ENCODE results near the gene YY1. TPM values are rescaled to one million over a fixed set of nuclear protein-coding genes. Genes with fewer than 3 reads are reported as not detected.

Gene YY1
- polyA plus RNA-seq, 1 experiment, result 45.6 TPM

- ChIA-PET POLR2A (no interaction called here), CTCF (interaction anchor here (1.0 to 1.5 kb wide), 2 partner anchors 19 to 80 kb away, joined by 3 to 6 read pairs; no protein-coding TSS in a partner anchor)
- DNase-seq (ENCODE audit: low read depth, low spot score), result no peak
- Histone ChIP-seq H3K4me3 (ENCODE audit: low read depth, low read length) (peak overlapping the region; percentile 75), H3K27ac (ENCODE audit: low read depth, low read length) (no peak overlapping the region), H3K27me3 (ENCODE audit: control insufficient read depth, insufficient read depth, low read length) (no peaks in the 10 kb centered on the region), H3K9me3 (ENCODE audit: control insufficient read depth, insufficient read depth, low read length) (peaks cover 5% of the 10 kb centered on the region; the same call in 1 of the 2 replicates)
- TF ChIP-seq CTCF (IDR thresholded peaks at IDR 0.05; ENCODE audit: low read depth, low read length), result 0 out of 2 replicates have a peak, but pooled peaks have one; percentile 8
These were observed 65.9 kb downstream of the YY1 start for GRCh38 chr14:100304825-100305323.

- no peak for TF ChIP-seq CTCF (IDR thresholded peaks at IDR 0.05; ENCODE audit: low read depth, low read length)
- Histone ChIP-seq H3K27me3 (ENCODE audit: control insufficient read depth, insufficient read depth, low read length) (no peaks in the 10 kb centered on the region), H3K27ac (ENCODE audit: low read depth, low read length) (no peak overlapping the region), H3K4me3 (ENCODE audit: low read depth, low read length) (peak overlapping the region; percentile 75), H3K9me3 (ENCODE audit: control insufficient read depth, insufficient read depth, low read length) (peaks cover 5% of the 10 kb centered on the region; the same call in 1 of the 2 replicates)
- CTCF ChIA-PET, result interaction anchor here (1.5 kb wide), 1 partner anchor 20 kb away, joined by 6 read pairs; no protein-coding TSS in a partner anchor
- POLR2A ChIA-PET, result no interaction called here
- no peak for DNase-seq (ENCODE audit: low read depth, low spot score)
These were observed 66.6 kb downstream of the YY1 start for GRCh38 chr14:100305324-100306100.

- CTCF ChIA-PET, result no interaction called here
- POLR2A ChIA-PET, result interaction anchor here (1.3 kb wide), 1 partner anchor 69 kb away, joined by 5 read pairs; a partner anchor contains a TSS
- Histone ChIP-seq H3K9me3 (ENCODE audit: control insufficient read depth, insufficient read depth, low read length) (peaks cover 5% of the 10 kb centered on the region; the same call in 1 of the 2 replicates), H3K27me3 (ENCODE audit: control insufficient read depth, insufficient read depth, low read length) (no peaks in the 10 kb centered on the region), H3K4me3 (ENCODE audit: low read depth, low read length) (peak within 1 kb of the TSS; percentile 78), H3K27ac (ENCODE audit: low read depth, low read length) (no peak within 1 kb of the TSS)
- TF ChIP-seq CTCF (IDR thresholded peaks at IDR 0.05; ENCODE audit: low read depth, low read length), result no peak
- DNase-seq (ENCODE audit: low read depth, low spot score), result peak; percentile 33
These were observed 67.4 kb downstream of the YY1 start, which contains the start of gene SLC25A29 for GRCh38 chr14:100306101-100306997. Gene SLC25A29, minus strand, starts transcription at chr14:100306444. Its CDS starts 212 bp downstream, at chr14:100306232.

- peak overlapping the region; percentile 78 for H3K4me3 ChIP-seq (ENCODE audit: low read depth, low read length)
- no peak overlapping the region for H3K27ac ChIP-seq (ENCODE audit: low read depth, low read length)
- no peak for TF ChIP-seq CTCF (IDR thresholded peaks at IDR 0.05; ENCODE audit: low read depth, low read length)
- POLR2A ChIA-PET, result interaction anchor here (1.3 kb wide), 1 partner anchor 68 kb away, joined by 5 read pairs; a partner anchor contains a TSS
- CTCF ChIA-PET, result interaction anchor here (1.3 kb wide), 1 partner anchor 21 kb away, joined by 3 read pairs; no protein-coding TSS in a partner anchor
- no peak for DNase-seq (ENCODE audit: low read depth, low spot score)
- H3K9me3 ChIP-seq (ENCODE audit: control insufficient read depth, insufficient read depth, low read length), result peaks cover 5% of the 10 kb centered on the region; the same call in 1 of the 2 replicates
- no peaks in the 10 kb centered on the region for H3K27me3 ChIP-seq (ENCODE audit: control insufficient read depth, insufficient read depth, low read length)
These were observed 68.2 kb downstream of the YY1 start for GRCh38 chr14:100306998-100307765.

Measured in AG04450 (cell line).